GM23338 (cell line): ENCODE data around the gene FAM117B. TPM values are rescaled to one million over a fixed set of nuclear protein-coding genes. Genes with fewer than 3 reads are reported as not detected.

ENCODE experiments used
- ATAC-seq: fragments of 200-7000 bp; cut with Tn5 transposase; 3 replicates; pipeline ENCODE4 v1.9.1; 2020
- DNase-seq: peaks from one replicate; pipeline ENCODE4 v3.0.0-alpha.2; 2015; ENCODE audit warnings: low spot score
- H2AFZ ChIP-seq: fragments of 200-600 bp; sonication (generic); 2 replicates; pipeline ENCODE4 v1.8.0; 2016; ENCODE audit warnings: antibody characterized with exemption, mild to moderate bottlenecking, moderate library complexity
- H3F3A ChIP-seq: fragments of 200-600 bp; sonication (generic); replicated peaks from 2 replicates; pipeline ENCODE4 v1.8.0; 2017; ENCODE audit warnings: antibody characterized with exemption, mixed run types, low read depth
- H3K27ac ChIP-seq: fragments of 200-600 bp; sonication (generic); 2 replicates; pipeline ENCODE4 v1.6.1; 2016; ENCODE audit warnings: low read depth
- H3K27me3 ChIP-seq: fragments of 200-600 bp; sonication (generic); 2 replicates; pipeline ENCODE4 v1.8.0; 2016; ENCODE audit warnings: mild to moderate bottlenecking, mixed run types, moderate library complexity; ENCODE audit not compliant: insufficient read depth
- H3K36me3 ChIP-seq: fragments of 200-600 bp; sonication (generic); 2 replicates; pipeline ENCODE4 v1.8.0; 2016; ENCODE audit warnings: mild to moderate bottlenecking; ENCODE audit not compliant: insufficient read depth
- H3K4me1 ChIP-seq: fragments of 200-600 bp; sonication (generic); 2 replicates; pipeline ENCODE4 v1.8.0; 2016; ENCODE audit warnings: mild to moderate bottlenecking, moderate library complexity; ENCODE audit not compliant: insufficient read depth
- H3K4me2 ChIP-seq: fragments of 200-600 bp; sonication (generic); 2 replicates; pipeline ENCODE4 v1.7.1; 2017; ENCODE audit warnings: mixed run types
- H3K4me3 ChIP-seq: fragments of 200-600 bp; sonication (generic); 2 replicates; pipeline ENCODE4 v1.6.1; 2016; ENCODE audit warnings: mixed run types
- H3K79me2 ChIP-seq: fragments of 200-600 bp; sonication (generic); replicated peaks from 2 replicates; pipeline ENCODE4 v1.8.0; 2017; ENCODE audit warnings: mild to moderate bottlenecking; ENCODE audit not compliant: insufficient read depth
- H3K9me2 ChIP-seq: fragments of 200-600 bp; sonication (generic); 2 replicates; pipeline ENCODE4 v1.8.0; 2017; ENCODE audit not compliant: insufficient read depth
- H4K20me1 ChIP-seq: fragments of 200-600 bp; sonication (generic); replicated peaks from 2 replicates; pipeline ENCODE4 v1.8.0; 2017; ENCODE audit warnings: mild to moderate bottlenecking; ENCODE audit not compliant: insufficient read depth
- H3K27ac Mint-ChIP-seq: 2 replicates; pipeline ENCODE4 v1.8.0; 2020; ENCODE audit warnings: inconsistent platforms, mild to moderate bottlenecking, moderate library complexity, mixed read lengths
- H3K27me3 Mint-ChIP-seq: 3 replicates; pipeline ENCODE4 v1.8.0; 2022; ENCODE audit warnings: low read depth, mild to moderate bottlenecking, moderate library complexity, mixed read lengths, inconsistent platforms; ENCODE audit not compliant: insufficient read depth, poor library complexity
- H3K36me3 Mint-ChIP-seq: 3 replicates; pipeline ENCODE4 v1.8.0; 2021; ENCODE audit warnings: low read depth, mild to moderate bottlenecking, inconsistent platforms, moderate library complexity, mixed read lengths
- H3K4me1 Mint-ChIP-seq: 3 replicates; pipeline ENCODE4 v1.8.0; 2020; ENCODE audit warnings: mild to moderate bottlenecking, inconsistent platforms, mixed read lengths
- H3K4me3 Mint-ChIP-seq: 3 replicates; pipeline ENCODE4 v1.8.0; 2021; ENCODE audit warnings: moderate library complexity, mild to moderate bottlenecking, inconsistent platforms, mixed read lengths
- H3K9me3 Mint-ChIP-seq: 3 replicates; pipeline ENCODE4 v1.8.0; 2020; ENCODE audit warnings: moderate library complexity, mild to moderate bottlenecking, inconsistent platforms, mixed read lengths
- CREB1 ChIP-seq: fragments of 250-450 bp; sonication (Bioruptor Pico); IDR thresholded peaks from 2 replicates; pipeline ENCODE4 v1.5.0; 2020; ENCODE audit warnings: low read depth, mild to moderate bottlenecking, moderate library complexity
- EZH2 ChIP-seq: fragments of 200-600 bp; sonication (generic); IDR thresholded peaks from one replicate; pipeline ENCODE4 v1.8.0; 2017; ENCODE audit warnings: antibody characterized with exemption, mild to moderate bottlenecking, low read depth; ENCODE audit not compliant: unreplicated experiment
- JUNB ChIP-seq: IDR thresholded peaks from one replicate; pipeline ENCODE4 v1.6.1; 2016; ENCODE audit warnings: antibody characterized with exemption; ENCODE audit not compliant: unreplicated experiment
- NANOG ChIP-seq: IDR thresholded peaks from 2 replicates; pipeline ENCODE4 v1.6.1; 2016; ENCODE audit warnings: antibody characterized with exemption, borderline replicate concordance
- POLR2AphosphoS5 ChIP-seq: IDR thresholded peaks from 2 replicates; pipeline ENCODE4 v1.6.1; 2016; ENCODE audit warnings: antibody characterized with exemption, low read depth
- REST ChIP-seq: IDR thresholded peaks from one replicate; pipeline ENCODE4 v1.6.1; 2018; ENCODE audit warnings: antibody characterized with exemption; ENCODE audit not compliant: unreplicated experiment
- STAT1 ChIP-seq: IDR thresholded peaks from one replicate; pipeline ENCODE4 v1.6.1; 2016; ENCODE audit warnings: antibody characterized with exemption; ENCODE audit not compliant: unreplicated experiment
- ZNF114 ChIP-seq: fragments of 250-450 bp; sonication (Bioruptor Pico); IDR thresholded peaks from 2 replicates; pipeline ENCODE4 v1.5.0; 2020; ENCODE audit warnings: mild to moderate bottlenecking, moderate library complexity
- ZNF462 ChIP-seq: fragments of 250-450 bp; sonication (Bioruptor Pico); IDR thresholded peaks from 2 replicates; pipeline ENCODE4 v1.5.0; 2020; ENCODE audit warnings: mild to moderate bottlenecking, moderate library complexity
- polyA plus RNA-seq: library from polyadenylated mRNA; unstranded; fragments of >200 nt; fragmentation: Nextera tagmentation; extraction: Ambion mirVana; gene quantifications from 2 replicates; pipeline ENCODE4 v1.2.1, GENCODE V29; 2016
- total RNA-seq: library from RNA; depleted of rRNA; stranded (reverse); fragments of >200 nt; shearing (Covaris generic); gene quantifications from 2 replicates; pipeline ENCODE4 v1.2.3, GENCODE V29; 2014

The FAM117B gene
- total and polyA plus RNA-seq, 2 experiments from 2014 or later, result 8.4 to 23.0 TPM

GRCh38 chr2:202762556-202762955 lies 127.8 kb downstream of the FAM117B start:
- no peaks in the 10 kb centered on the region for H3K27me3 ChIP-seq
- no peaks in the 10 kb centered on the region for H3F3A ChIP-seq
- no peaks in the 10 kb centered on the region for H3K9me3 Mint-ChIP-seq
- no peaks in the 10 kb centered on the region; the same call in 1 of the 2 replicates for H4K20me1 ChIP-seq
- no peaks in the 10 kb centered on the region; the same call in 1 of the 2 replicates for H3K9me2 ChIP-seq
- H3K4me3 Mint-ChIP-seq, result no peak overlapping the region
- peaks cover 1% of the 10 kb centered on the region; the same call in 1 of the 2 replicates for H3K4me1 ChIP-seq
- H3K27ac Mint-ChIP-seq, result no peak overlapping the region
- TF ChIP-seq REST (no peak), NANOG (no peak), CREB1 (CRISPR knock-in tag) (no peak)
- no peaks in the 10 kb centered on the region for H3K79me2 ChIP-seq
- H3K36me3 ChIP-seq, result peaks cover 10% of the 10 kb centered on the region; the same call in 1 of the 2 replicates
- no peak overlapping the region for H3K4me2 ChIP-seq
- H3K27ac ChIP-seq, result no peak overlapping the region
- H3K36me3 Mint-ChIP-seq, result peaks cover 36% of the 10 kb centered on the region; the same call in 2 of the 3 replicates
- no peaks in the 10 kb centered on the region for H3K4me1 Mint-ChIP-seq
- H3K4me3 ChIP-seq, result no peak overlapping the region
- DNase-seq (no peak), ATAC-seq (no peak)
- H3K27me3 Mint-ChIP-seq, result no peaks in the 10 kb centered on the region
- no peak overlapping the region for H2AFZ ChIP-seq

GRCh38 chr2:202763916-202764315 lies 129.1 kb downstream of the FAM117B start:
- peaks cover 6% of the 10 kb centered on the region for H3K4me1 Mint-ChIP-seq
- ATAC-seq, result no peak

More at GRCh38 chr2:202763916-202764315, 129.1 kb downstream of the FAM117B start:
- Histone ChIP-seq H3K27me3 (no peaks in the 10 kb centered on the region), H3K36me3 (peaks cover 3% of the 10 kb centered on the region; the same call in 1 of the 2 replicates), H4K20me1 (no peaks in the 10 kb centered on the region; the same call in 1 of the 2 replicates), H3K9me2 (no peaks in the 10 kb centered on the region; the same call in 1 of the 2 replicates), H3K4me3 (no peak overlapping the region), H3K4me2 (no peak overlapping the region), H2AFZ (no peak overlapping the region), H3F3A (no peaks in the 10 kb centered on the region), H3K79me2 (no peaks in the 10 kb centered on the region), H3K27ac (no peak overlapping the region), H3K4me1 (peaks cover 13% of the 10 kb centered on the region)
- Mint-ChIP-seq H3K36me3 (peaks cover 29% of the 10 kb centered on the region; the same call in 2 of the 3 replicates), H3K4me3 (no peak overlapping the region), H3K9me3 (no peaks in the 10 kb centered on the region), H3K27ac (no peak overlapping the region), H3K27me3 (no peaks in the 10 kb centered on the region)
- TF ChIP-seq ZNF462 (CRISPR knock-in tag) (no peak), STAT1 (no peak), JUNB (no peak), ZNF114 (CRISPR knock-in tag) (no peak), NANOG (no peak), POLR2AphosphoS5 (no peak), EZH2 (no peak), CREB1 (CRISPR knock-in tag) (no peak)
- no peak for DNase-seq
